Activated T-cell treated with anti-CD3 and anti-CD28 coated beads for 4 hours (primary cell): ENCODE measurements around the gene FAM149A.

Source experiments
- DNase-seq: peaks from one replicate; pipeline ENCODE4 v3.0.0-alpha.2; 2020

FAM149A gene

DNA sequence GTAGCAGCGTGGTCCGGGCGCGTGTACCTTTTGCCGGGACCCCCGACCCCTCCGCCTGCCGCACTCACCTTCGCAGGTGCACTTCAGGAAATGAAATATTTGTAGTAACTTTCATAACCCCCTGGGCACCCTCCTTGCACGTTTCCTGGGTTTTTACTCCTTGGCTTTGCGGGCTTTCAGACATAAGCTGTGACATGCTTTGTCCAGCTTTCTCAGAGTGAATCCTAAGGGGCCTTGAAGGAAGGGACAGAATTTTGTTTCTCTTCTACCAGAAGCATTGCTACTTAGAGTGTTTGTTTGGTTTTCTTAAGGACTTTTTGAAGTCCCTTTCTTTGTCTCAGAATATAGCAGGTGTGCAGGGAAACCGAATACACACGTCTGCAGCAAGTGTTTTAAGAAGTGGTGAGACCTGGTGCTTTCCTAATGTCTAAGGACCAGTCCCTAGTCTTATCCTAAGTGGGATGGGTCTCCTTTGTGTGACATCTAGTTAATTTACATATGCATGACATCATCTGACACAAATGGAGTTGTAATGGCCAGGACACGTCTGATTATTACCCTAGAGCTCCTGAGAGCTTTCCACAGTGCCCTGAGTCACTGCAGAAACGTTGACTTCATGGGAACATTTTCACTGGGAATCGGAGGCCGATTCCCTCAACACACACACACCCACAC, 1.3 kb downstream of the FAM149A start:
- no peak for DNase-seq

DNA sequence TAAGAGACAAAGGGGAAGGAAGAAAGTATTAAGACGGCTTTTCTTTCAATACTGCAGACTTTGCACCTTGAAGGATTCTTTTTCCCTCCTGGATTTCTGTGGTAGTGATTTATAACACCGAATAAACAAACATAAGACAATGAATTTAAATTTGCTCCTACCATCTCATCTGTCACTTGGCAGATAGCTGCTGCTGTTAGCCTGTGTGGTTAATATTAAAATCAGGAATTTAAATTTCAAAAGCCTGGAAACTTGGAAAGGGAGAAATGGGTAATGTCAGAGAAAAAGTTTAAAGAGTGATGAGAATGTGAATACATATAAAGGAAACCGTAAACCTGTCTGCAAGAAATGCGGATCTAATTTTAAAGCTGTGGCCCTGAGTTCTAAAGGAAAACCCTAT, 3.4 kb downstream of the FAM149A start:
- DNase-seq: no peak

DNA sequence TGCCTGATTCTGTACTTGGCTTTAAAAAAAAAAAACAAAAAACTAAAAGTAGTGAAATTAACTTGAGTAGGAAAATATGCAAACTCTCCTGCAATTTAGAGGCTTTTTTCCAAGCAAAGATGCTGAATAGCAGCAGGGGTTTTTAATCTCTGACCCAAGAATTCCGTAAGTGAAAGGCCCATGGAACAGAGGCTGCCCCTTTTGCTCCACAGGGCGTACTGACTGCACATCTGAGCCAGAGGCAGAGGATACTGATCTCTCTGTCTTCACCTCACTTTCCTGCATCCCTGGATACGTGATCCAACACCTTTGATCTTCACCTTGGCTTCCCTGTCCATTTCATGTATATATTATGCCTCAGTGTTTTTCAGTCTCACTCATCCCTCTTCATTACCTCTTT, 3.9 kb downstream of the FAM149A start:
- no peak for DNase-seq

DNA sequence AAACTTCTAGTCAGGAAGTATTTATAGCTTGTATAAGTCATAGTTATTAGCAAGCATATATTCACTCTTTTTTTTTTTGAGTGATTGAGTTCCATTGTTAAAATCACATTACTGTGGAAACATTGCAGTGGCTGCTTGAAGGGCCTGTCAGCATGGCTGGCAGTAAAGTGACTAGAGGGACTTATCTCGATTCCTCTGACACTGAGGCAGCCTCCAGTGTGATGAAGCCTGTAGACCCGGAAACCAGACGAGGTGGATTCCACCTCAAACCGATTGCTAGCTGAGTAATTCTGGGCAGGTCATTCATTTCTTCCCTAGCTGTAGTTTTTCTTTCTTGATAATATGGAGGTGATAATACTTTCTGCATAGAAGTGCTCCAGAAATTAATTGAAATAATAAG, 4.7 kb downstream of the FAM149A start:
- DNase-seq: no peak

DNA sequence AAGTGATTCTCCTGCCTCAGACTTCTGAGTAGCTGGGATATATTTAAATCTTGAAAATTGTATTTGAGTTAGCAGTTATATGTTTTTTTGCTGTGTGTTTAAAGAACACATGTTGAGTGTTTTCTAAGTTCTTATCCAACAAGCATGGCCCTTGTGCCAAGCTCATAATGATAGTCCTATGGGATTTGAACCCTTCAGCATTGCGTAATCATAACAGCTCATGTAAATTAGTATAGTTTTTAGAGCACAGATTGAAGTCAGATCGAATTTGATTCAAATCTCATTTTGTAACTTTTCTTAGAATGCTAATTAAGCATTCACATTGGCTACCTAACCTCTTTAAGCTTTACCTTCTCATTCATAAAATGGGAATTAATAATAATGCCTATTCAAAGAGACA, 12.2 kb downstream of the FAM149A start:
- DNase-seq: no peak

DNA sequence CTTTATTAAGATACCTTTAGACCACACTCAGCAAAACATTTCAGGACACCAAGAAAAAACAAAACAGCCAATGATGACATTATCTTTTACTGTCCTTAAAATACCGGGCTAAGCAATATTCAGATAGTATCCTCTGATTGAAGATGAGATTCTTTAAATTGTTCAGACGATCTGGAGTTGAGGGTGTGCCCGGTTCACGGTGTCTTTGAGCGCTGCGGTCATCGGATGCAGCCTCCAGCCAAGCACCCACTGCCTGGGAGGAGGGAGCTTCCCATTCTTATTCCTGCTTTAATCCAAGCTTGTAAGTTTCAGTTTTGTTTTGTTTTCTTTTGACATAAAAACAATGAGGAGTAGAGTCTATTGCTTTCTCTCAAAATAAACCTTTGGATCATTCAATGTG, 14.1 kb downstream of the FAM149A start:
- no peak for DNase-seq

DNA sequence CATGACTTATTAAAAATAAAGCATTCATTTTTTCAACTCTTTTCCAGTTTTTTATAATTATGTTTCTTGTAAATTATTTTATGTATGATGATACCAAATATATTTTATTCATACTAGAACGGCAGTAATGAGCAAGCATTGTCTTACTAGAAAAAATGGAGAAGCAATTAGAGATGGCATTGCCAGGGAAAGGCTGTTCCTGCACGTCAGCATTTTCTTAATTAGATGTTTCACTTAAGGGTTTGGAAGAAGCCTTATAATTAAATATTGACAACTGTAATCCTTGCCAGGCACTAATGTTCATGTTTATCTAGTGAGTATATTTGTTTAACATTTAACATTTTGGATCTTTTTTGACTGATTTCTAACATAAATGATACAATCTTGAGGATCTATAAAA, 16.6 kb downstream of the FAM149A start:
- no peak for DNase-seq

DNA sequence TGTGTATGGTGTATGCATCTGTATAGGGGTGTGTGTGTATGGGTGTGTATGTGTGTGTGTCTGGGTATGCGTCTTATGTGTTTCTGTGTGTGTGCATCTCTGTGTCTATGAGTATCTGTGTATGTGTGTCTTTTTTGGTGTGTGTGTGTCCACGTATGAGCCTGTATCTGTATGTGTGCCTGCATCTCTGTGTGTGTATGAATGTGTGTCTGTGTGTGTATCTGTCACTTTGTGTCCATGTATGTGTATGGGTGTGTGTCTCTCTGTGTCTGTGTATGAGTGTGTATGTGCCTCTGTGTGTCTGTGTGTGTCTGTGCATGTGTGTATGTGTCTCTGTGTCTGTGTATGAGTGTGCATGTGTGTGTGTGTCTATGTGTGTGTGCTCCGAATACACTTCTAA, 24.3 kb downstream of the FAM149A start:
- no peak for DNase-seq

DNA sequence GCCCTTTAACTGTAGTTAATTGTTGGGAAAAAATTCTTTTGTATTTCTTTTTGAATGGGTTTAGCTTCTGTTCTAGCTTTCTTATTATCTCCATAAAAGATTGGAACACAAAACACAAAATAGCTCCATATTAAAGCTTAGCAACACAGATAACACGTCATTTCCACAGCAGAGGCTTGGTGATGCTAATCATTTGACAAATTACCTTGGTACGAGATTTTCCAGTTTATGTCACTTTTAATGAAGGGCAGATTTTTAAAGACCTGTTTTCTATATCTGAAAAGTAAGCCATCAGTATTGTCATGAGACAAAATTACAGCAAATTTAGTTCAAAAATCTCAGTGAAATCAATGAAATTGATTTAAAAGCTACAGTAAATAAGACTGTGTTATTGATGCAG, 27.4 kb downstream of the FAM149A start:
- no peak for DNase-seq

DNA sequence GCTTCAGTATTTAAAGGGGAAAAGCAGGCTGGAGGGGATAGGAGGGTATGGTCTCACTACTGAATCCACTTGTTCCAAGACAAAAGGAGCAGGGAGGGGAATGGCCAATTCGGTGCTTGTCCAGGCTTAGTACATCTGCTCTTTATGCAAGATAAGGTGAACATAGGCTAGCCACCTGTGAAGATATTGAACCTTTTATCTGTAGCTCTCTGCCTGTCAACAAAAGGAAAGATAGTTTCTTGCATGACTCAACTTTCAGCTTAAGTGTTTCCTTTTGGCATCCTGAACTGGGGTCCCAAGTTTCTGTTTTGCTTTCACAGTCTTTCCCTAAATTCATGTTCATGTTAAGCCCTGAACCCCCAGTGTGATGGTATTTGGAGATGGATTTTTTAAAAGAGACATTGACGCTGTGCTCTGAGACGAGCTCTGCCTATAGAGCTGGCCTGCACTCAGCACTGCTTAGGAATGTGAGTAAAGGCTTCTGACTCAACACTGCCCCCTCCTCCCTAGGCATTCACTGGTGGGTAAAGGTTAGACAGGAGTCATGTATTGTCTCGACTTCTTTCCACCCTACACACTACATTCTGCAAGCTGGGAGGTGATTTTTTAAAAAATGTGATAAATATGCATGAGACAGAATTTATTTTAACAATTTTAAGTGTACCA, 28.2 kb downstream of the FAM149A start:
- DNase-seq: no peak

DNA sequence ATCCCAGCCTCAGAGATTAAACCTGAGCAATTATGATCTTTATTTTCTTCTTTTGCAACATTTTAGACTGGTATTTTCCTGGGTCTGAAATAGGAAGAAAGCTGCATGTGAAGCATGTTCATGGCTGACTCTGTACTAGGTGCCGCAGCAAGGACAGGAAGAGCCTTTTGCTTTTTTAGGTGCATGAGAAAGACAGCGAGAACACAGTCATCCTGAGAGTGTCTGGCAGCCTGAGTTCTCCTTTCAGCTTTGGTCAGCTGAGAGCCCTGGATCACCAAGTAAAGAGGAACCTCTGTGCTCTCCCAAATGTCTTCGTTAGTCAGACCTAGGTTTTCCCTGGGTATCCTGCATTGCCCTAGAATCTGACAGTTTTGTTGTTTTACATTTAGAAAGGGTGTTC, 29.8 kb downstream of the FAM149A start:
- DNase-seq: no peak

DNA sequence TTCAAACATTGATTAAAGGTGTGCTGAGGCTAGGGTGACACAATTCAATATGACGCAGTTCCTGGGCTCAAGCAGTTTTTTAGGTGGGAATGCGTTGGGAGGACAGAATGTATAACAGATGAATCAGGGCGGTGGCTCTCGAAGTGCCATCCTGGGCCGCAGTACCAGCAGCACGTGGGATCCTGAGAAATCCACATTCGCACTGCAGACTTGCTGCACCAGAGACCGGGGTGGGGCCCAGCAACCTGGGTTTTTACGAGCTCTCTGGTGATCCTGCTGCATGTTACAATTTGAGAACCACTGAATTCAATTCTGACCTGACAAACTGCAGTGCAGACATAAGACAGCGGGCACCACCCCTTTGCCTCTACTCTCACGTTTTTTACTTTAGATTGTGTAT, 30.4 kb downstream of the FAM149A start:
- no peak for DNase-seq

DNA sequence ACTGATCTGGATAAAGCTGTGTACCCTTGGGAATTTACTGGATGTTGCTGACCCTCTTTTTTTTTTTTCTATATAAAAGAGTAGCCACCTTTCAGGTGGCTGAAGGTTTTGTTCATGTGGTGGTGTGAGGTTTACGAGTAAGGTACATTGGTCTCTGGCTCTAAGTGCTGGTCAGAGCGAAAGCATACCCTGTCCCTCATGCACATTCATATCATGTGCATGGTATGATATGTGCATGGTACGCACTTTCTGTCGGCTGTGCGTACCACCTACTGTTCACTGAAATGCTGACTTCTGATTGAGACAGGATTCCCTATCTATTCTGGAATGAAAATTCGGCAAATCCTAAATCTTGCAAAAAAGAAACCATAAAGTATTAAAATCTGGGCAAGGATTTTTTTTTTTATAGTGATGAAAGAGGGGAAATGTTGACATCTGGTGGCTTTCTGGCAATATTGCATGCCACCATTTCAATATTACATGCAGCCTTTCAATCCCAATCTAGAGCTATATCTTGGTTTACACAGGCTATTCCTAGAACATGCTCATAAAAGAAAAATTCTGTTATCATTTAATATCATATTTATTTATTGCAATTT, 32.8 kb downstream of the FAM149A start:
- no peak for DNase-seq

DNA sequence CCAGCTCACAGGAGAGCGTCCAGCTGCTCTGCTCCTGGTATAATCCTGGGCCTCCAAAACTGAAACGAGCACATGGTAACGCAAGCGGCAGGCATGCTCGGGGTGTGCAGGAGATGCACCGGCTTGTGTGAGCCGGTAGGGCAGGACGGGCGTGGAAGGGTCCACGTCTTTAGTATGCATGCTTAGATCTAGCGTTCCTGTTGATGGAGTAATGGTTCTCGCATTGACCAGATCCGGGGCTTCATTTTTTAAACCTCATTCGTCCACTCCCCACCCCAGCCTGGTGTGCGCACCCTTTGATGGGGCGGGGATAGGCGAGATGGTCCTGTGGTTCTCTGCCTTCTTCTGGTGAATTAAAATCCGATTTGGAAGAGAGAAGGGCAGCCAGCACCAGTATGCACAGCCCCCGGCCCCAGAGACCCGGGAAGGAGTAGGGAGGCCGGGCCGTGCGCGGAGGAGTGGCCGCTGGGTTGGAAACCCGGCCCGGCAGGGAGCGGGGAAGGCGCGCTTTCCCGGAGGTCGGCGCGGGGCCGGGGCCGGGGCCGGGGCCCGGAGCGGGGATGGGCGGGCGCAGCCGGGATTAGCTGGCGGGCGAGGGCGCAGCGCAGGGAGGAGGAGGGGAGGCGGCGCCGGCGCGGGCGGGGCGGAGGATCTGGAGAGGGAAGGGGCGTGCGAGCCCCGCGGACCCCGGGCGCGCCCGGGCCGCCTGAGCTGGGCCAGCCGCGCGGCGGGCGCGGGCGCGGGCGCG, 39.9 kb downstream of the FAM149A start:
- no peak for DNase-seq

DNA sequence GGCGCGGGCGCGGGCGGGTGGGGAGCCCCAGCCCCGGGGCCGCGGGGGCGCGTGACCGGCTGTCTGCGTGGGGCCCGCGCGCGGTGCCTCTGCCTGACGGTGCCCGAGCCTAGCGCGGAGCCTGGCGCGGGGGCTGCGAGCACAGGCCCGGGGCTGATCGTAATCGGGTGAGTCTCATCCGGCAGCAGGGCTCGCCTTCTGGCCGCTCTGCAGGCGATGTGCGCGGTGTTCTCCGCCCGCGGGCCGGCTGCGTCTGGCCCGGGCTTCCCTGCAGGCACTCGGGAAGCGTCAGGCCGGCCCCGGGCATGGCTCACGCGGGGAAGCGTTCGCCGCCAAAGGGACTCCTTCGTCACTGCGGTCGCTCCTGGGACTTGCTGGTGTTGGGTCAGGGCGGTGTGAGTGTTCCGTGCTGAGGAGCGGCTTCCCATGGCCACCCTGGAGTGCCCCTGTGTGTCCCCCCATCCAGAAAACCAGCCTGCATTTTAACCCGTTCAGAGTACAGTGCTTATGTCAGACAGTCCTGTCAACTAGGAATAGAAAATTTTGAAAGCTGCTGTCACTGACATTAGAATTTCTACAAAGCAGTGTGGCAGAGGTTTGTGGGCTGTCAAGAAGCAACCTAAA, 40.6 kb downstream of the FAM149A start:
- DNase-seq: no peak

DNA sequence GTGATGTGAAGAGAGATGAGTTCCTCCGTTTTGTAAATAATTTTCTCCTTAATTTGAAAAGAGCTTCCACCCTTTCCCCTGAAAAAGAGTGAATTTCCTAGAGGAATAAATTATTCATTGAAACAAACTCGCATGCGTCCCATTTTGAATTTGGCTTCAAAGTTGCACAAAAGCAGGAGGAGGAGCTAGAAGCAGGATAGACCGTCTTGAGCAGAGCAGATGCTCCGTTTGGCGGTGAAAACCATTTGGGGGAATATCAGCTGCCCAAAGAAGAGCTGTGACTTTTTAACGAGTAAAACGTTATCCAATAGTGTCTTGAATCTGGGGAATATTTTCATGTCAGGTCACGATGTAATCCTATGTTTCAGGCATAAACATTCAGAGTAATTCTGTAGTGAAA, 42.0 kb downstream of the FAM149A start:
- DNase-seq: no peak

DNA sequence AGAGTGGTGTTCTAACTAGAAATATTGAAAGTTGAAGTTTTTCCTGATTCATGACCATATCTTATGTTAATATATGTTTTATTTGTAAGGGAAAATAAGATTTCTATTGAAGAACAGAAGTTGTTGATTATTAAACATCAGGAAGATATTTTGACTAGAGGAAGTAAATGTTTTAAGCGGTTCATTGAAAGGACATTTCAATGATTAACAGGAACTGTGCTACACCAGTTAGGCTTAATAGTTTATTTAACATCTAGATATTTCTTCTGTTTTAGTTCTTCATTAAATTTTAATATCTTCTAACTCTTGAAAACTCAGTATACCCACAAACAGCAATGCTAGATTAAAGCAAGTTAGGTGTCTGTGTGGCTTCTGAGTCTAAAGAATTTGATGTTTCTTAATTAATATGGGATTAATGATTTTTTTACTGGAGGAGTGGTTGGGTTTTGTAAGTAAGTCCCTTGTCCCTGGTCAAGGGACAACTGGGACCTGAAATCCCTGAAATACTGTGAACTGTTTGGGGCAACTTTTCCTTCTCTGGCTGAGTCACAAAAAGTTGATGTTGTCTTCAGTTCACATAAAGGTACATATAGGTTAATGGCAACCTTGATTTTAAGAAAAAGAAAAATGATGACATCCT, 44.0 kb downstream of the FAM149A start:
- no peak for DNase-seq

DNA sequence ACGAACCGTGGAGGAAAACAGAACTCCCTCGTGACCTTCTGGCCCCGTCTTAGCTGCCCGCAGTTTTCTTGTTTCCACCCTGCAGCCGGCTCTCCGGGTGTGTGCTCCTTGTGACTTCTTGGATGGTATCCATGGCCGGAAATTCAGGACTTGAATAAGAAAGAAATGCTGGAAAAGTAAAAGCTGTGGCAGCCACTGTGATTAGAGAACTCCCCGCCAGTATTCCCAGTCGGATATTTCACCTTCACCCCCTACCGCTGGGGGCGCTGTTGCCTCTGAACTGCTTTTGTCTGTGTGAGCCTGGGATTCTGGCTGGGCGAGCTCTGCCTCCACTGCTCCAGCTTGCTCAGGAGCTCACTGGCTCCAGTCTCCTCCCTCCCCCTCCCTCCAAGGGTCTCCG, 45.4 kb downstream of the FAM149A start:
- no peak for DNase-seq

DNA sequence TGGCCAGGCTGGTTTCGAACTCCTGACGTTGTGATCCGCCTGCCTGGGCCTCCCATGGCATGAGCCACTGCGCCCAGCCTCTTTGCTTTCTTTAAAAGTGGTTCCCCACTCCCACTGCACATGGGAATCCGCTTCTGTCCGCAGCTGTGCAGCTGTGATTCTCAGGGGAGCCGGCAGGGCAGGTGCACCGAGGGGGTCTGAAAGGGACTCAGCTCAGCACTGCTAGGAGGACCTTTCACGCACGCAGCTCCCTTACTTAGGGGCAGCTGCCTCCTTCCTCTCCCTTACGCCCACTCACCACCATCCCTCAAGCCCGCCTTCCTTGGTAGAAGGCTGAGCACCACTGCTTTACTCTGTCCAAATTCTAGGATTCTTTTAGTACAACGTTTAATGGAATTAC, 46.4 kb downstream of the FAM149A start:
- no peak for DNase-seq

DNA sequence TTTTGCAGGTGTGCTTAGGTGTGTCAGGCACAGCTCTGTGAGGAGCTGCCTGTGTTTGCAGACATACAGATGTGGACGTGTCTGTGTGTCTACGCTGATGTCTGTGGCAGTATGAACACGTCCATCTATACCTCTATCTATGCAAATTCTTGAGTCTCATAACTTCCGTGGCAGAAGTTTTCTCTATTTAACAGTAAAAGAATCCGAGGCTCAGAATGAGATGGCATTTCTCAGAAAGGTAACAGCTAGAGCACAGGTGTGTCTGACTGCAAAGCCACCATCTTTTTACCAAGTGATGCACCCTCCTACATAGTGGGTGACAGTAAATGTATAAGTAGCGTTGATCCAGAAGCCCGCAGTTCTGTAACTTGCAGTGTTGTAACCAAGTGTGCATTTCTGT, 47.0 kb downstream of the FAM149A start:
- no peak for DNase-seq

DNA sequence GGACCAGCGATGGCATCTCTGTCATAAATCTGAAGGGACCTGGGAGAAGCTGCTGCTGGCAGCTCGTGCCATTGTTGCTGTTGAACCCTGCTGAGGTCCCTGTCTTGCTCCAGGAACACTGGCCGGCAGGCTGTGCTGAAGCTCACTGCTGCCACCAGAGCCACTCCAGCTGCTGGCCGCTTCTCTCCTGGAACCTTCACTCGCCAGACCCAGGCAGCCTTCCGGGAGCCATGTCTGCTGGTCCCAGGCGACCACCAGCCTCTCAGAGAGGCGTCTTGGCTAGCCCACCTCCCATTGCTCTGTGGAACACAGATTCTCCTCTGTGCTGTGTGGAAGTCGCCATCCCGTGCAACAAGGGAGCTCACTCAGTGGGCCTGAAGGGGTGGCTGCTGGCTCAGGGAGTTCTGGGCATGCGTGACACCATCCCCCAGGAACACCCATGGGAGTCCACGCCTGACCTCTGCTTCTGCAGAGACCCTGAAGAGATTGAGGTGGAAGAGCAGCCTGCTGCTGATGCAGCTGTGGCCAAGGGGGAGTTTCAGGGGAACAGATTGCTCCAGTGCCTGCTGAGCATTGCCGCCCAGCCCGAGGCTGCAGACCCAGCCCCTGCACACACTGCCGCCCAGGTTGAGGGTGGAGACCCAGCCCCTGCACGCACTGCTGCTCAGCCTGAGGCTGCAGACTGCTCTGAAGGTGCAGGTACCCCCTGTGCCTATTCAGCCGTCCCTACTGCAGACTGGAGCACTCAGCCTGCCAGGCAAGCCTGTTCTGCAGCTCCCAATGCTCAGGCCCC, 53.7 kb downstream of the FAM149A start:
- no peak for DNase-seq

DNA sequence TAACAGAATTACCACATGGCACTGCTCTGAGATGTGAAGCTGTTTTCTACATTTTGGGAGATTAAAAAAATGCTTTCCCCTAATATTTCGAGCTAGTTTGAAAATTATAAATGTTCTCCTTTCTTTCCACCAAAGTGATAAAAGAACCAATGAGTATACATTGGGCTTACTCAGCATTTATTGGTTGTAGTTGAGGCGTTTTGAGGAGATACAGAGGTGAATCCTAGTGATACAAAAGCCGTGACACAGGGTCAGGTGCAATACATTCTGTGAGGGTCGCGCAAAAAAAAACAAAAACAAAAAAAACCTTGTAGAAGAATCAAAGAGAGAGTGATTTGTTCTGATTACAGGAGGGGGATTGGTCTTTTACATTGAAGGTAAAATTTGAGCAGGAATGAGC, 54.5 kb downstream of the FAM149A start:
- no peak for DNase-seq
